Body of pancreas (tissue), 4 donors: Measurements from ENCODE around the gene RREB1. TPM values are rescaled to one million over a fixed set of nuclear protein-coding genes. Genes with fewer than 3 reads are reported as not detected.

Source experiments
- ATAC-seq: fragments of 150-250 bp; one replicate; pipeline ENCODE4 v1.9.1; 2016
- DNase-seq, 4 donors: peaks; one replicate each; pipeline ENCODE4 v3.0.0-alpha.2; 2019
- H3K27ac ChIP-seq, 4 donors: fragments of 200-600 bp; sonication (generic); 1 replicate in 3 of 4; 2 replicates in 1 of 4; pipeline versions ENCODE4 v1.5.1 to v1.6.1; 2016 to 2019; ENCODE audit warnings: mild to moderate bottlenecking in 1 of 4, mixed read lengths in 1 of 4, moderate library complexity in 1 of 4
- H3K27me3 ChIP-seq, 2 donors: fragments of 200-600 bp; sonication (generic); one replicate each; pipeline ENCODE4 v1.6.0; 2016; ENCODE audit warnings: mild to moderate bottlenecking in 1 of 2
- H3K36me3 ChIP-seq, 2 donors: fragments of 200-600 bp; sonication (generic); replicated peaks in 1 of 2; 2 replicates each; pipeline ENCODE4 v1.5.1; 2016; ENCODE audit warnings: low read depth in 2 of 2; ENCODE audit not compliant: insufficient read depth in 1 of 2
- H3K4me1 ChIP-seq: fragments of 200-600 bp; sonication (generic); one replicate; pipeline ENCODE4 v1.6.0; 2016
- H3K4me3 ChIP-seq, 2 donors: fragments of 200-600 bp; sonication (generic); 1 replicate in 1 of 2; 2 replicates in 1 of 2; pipeline ENCODE4 v1.5.1; 2016 to 2019
- H3K9me3 ChIP-seq, 3 donors: fragments of 200-600 bp; sonication (generic); 1 replicate in 2 of 3; 2 replicates in 1 of 3; pipeline ENCODE4 v1.5.1; 2016
- CTCF ChIP-seq, 7 experiments: fragments of 450-650 bp in 4 of 7; fragments of 200-600 bp in 3 of 7; sonication (generic) in 3 of 7; IDR thresholded peaks; one replicate each; pipeline ENCODE4 v1.5.1; 2016 to 2019; ENCODE audit warnings: antibody characterized with exemption in 7 of 7
- POLR2A ChIP-seq, 3 donors: fragments of 450-650 bp; IDR thresholded peaks; one replicate each; pipeline ENCODE4 v1.6.1; 2016; ENCODE audit warnings: antibody characterized with exemption in 3 of 3, mild to moderate bottlenecking in 2 of 3
- WGBS, 2 donors: methylation state at CpG; one replicate each; pipeline ENCODE4 v1.1.5; 2017; 5-methylcytosine and 5-hydroxymethylcytosine counted together
- intact Hi-C: fragments of 100-400 bp; cut with DNase I; formaldehyde crosslinking; loops from one replicate; pipeline ENCODE4 v1.15.1; 2023
- total RNA-seq, 2 donors: library from RNA; depleted of rRNA; stranded (reverse); fragments of >200 nt; gene quantifications; one replicate each; pipeline ENCODE4 v1.1.0, GENCODE V29; 2016

The RREB1 gene
- total RNA-seq, 2 donors from 2014 or later = 33.5 to 44.8 TPM

- intact Hi-C loops = loop anchor here (10.0 kb wide), 1 partner anchor 549 kb away; no protein-coding TSS in a partner anchor
- ATAC-seq = peak; percentile 14
- no peaks in the 10 kb centered on the region for H3K27me3 ChIP-seq
- peak; percentile 54 to 72 (median 62) for DNase-seq
- peaks cover 0 to 19% of the 10 kb centered on the region in 2 donors for H3K36me3 ChIP-seq
- H3K4me3 ChIP-seq = no peak overlapping the region
- 7 to 8% methylated on average over 7 of the region's 7 CpGs for WGBS, 2 donors
- peak overlapping the region; percentile 73 to 93 (median 88) for H3K27ac ChIP-seq
- TF ChIP-seq POLR2A (IDR thresholded peaks at IDR 0.05) (no peak), CTCF (IDR thresholded peaks at IDR 0.05) (peak; percentile 84 to 90 (median 89))
- H3K4me1 ChIP-seq = peaks cover 56% of the 10 kb centered on the region
- H3K9me3 ChIP-seq = no peaks in the 10 kb centered on the region
Observed at GRCh38 chr6:7243179-7243981, 135.6 kb downstream of the RREB1 start.

- intact Hi-C loops = loop anchor here (10.0 kb wide), 1 partner anchor 551 kb away; no protein-coding TSS in a partner anchor
- no peak overlapping the region for H3K4me3 ChIP-seq
- ATAC-seq (no peak), DNase-seq (no peak)
- no peaks in the 10 kb centered on the region for H3K27me3 ChIP-seq
- WGBS, 2 donors = 95% methylated on average over 7 to 13 of the region's 15 CpGs
- H3K27ac ChIP-seq = no peak overlapping the region
- peaks cover 31% of the 10 kb centered on the region for H3K4me1 ChIP-seq
- peaks cover 7 to 37% of the 10 kb centered on the region in 2 donors for H3K36me3 ChIP-seq
- no peaks in the 10 kb centered on the region for H3K9me3 ChIP-seq
- TF ChIP-seq POLR2A (IDR thresholded peaks at IDR 0.05) (no peak), CTCF (IDR thresholded peaks at IDR 0.05) (no peak)
Observed at GRCh38 chr6:7245668-7246393, 138.1 kb downstream of the RREB1 start.

GRCh38 chr6:7246401-7247178 is 138.8 kb downstream of the RREB1 start:
- Histone ChIP-seq H3K4me3 (no peak overlapping the region), H3K27me3 (no peaks in the 10 kb centered on the region), H3K9me3 (no peaks in the 10 kb centered on the region), H3K36me3 (peaks cover 7 to 37% of the 10 kb centered on the region in 2 donors), H3K4me1 (peaks cover 24% of the 10 kb centered on the region), H3K27ac (no peak overlapping the region)
- 93 to 96% methylated on average over 54 to 63 of the region's 71 CpGs for WGBS, 2 donors
- no peak for ATAC-seq
- peak in 1 of 4 donors; percentile 9 for DNase-seq
- intact Hi-C loops = loop anchor here (10.0 kb wide), 1 partner anchor 552 kb away; no protein-coding TSS in a partner anchor
- TF ChIP-seq CTCF (IDR thresholded peaks at IDR 0.05) (no peak), POLR2A (IDR thresholded peaks at IDR 0.05) (no peak)

DNA sequence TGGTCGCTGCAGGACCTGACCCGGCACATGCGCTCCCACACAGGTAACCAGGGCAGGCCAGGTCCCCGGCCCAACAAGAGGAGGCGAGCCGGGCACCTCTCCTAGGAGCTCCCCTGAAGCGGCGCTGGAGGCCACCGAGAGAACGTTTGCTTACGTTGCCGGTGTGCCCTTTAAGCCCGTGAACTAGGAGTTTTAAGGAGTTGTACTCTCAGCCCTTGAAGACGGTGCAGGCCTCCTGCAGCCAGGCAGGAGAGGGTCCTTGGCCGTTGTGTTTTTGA is 139.4 kb downstream of the RREB1 start:
- ATAC-seq = no peak
- WGBS, 2 donors = 94 to 97% methylated on average over 13 to 14 of the region's 15 CpGs
- TF ChIP-seq CTCF (IDR thresholded peaks at IDR 0.05) (no peak), POLR2A (IDR thresholded peaks at IDR 0.05) (no peak)
- Histone ChIP-seq H3K36me3 (peaks cover 7 to 38% of the 10 kb centered on the region in 2 donors), H3K4me3 (no peak overlapping the region), H3K27ac (no peak overlapping the region), H3K4me1 (peaks cover 18% of the 10 kb centered on the region), H3K27me3 (no peaks in the 10 kb centered on the region), H3K9me3 (no peaks in the 10 kb centered on the region)
- intact Hi-C loops = loop anchor here (10.0 kb wide), 1 partner anchor 552 kb away; no protein-coding TSS in a partner anchor
- DNase-seq = peak in 1 of 4 donors; percentile 5
